Osteocyte (in vitro differentiated cells): ENCODE results near the gene CCDC87. TPM values are rescaled to one million over a fixed set of nuclear protein-coding genes. Genes with fewer than 3 reads are reported as not detected.

ENCODE experiments used
- DNase-seq: peaks from one replicate; pipeline ENCODE4 v3.0.0; 2021; ENCODE audit warnings: mixed read lengths; ENCODE audit not compliant: unreplicated experiment; ENCODE audit errors: extremely low spot score
- H3K27ac Mint-ChIP-seq: one replicate; pipeline ENCODE4 v1.8.0; 2021; ENCODE audit warnings: mild to moderate bottlenecking, mixed read lengths; ENCODE audit not compliant: unreplicated experiment
- H3K27me3 Mint-ChIP-seq: one replicate; pipeline ENCODE4 v1.8.0; 2021; ENCODE audit warnings: mixed read lengths; ENCODE audit not compliant: unreplicated experiment
- H3K36me3 Mint-ChIP-seq: one replicate; pipeline ENCODE4 v1.8.0; 2021; ENCODE audit warnings: mixed read lengths; ENCODE audit not compliant: unreplicated experiment
- H3K4me1 Mint-ChIP-seq: one replicate; pipeline ENCODE4 v1.8.0; 2021; ENCODE audit warnings: mixed read lengths; ENCODE audit not compliant: unreplicated experiment
- H3K4me3 Mint-ChIP-seq: one replicate; pipeline ENCODE4 v1.8.0; 2021; ENCODE audit warnings: mild to moderate bottlenecking, moderate library complexity, mixed read lengths; ENCODE audit not compliant: unreplicated experiment
- H3K9me3 Mint-ChIP-seq: one replicate; pipeline ENCODE4 v1.8.0; 2021; ENCODE audit warnings: mixed read lengths; ENCODE audit not compliant: unreplicated experiment
- CTCF ChIP-seq: fragments of 200-600 bp; sonication (generic); IDR thresholded peaks from 2 replicates; pipeline ENCODE4 v1.5.0; 2021; ENCODE audit warnings: antibody characterized with exemption, mild to moderate bottlenecking, moderate library complexity
- total RNA-seq: library from RNA; stranded (reverse); gene quantifications from 2 replicates; pipeline ENCODE4 v1.2.1, GENCODE V29; 2021

CCDC87 gene
- total RNA-seq, 1 donor from 2014 or later, result 0.19 TPM

DNA sequence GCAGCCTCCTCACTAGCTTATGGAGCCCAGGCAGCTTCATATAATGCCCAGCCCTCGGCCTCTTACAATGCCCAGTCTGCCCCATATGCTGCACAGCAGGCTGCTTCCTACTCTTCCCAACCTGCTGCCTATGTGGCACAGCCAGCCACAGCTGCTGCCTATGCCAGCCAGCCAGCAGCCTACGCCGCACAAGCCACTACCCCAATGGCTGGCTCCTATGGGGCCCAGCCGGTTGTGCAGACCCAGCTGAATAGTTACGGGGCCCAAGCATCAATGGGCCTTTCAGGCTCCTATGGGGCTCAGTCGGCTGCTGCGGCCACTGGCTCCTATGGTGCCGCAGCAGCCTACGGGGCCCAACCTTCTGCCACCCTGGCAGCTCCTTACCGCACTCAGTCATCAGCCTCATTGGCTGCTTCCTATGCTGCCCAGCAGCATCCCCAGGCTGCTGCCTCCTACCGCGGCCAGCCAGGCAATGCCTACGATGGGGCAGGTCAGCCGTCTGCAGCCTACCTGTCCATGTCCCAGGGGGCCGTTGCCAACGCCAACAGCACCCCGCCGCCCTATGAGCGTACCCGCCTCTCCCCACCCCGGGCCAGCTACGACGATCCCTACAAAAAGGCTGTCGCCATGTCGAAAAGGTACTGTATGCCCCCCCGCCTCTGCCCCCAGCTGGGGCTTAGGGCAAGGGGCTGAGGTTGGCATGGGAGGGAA lies 32.3 kb upstream of the CCDC87 start:
- Mint-ChIP-seq H3K27me3 (no peaks in the 10 kb centered on the region), H3K27ac (no peak overlapping the region), H3K9me3 (no peaks in the 10 kb centered on the region), H3K4me1 (peaks cover 13% of the 10 kb centered on the region), H3K4me3 (no peak overlapping the region), H3K36me3 (peaks cover 38% of the 10 kb centered on the region)
- TF ChIP-seq CTCF, result no peak
- no peak for DNase-seq

DNA sequence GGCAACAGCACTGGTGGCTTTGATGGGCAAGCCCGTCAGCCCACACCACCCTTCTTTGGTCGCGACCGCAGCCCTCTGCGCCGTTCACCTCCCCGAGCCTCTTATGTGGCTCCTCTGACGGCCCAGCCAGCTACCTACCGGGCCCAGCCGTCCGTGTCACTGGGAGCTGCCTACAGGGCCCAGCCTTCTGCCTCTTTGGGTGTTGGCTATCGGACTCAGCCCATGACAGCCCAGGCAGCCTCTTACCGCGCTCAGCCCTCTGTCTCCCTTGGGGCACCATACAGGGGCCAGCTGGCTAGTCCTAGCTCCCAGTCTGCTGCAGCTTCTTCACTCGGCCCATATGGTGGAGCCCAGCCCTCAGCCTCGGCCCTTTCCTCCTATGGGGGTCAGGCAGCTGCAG lies 31.6 kb upstream of the CCDC87 start:
- peaks cover 18% of the 10 kb centered on the region for H3K4me1 Mint-ChIP-seq
- TF ChIP-seq CTCF, result no peak
- H3K36me3 Mint-ChIP-seq, result peaks cover 36% of the 10 kb centered on the region
- DNase-seq, result no peak
- H3K4me3 Mint-ChIP-seq, result no peak overlapping the region
- H3K27ac Mint-ChIP-seq, result no peak overlapping the region
- H3K27me3 Mint-ChIP-seq, result no peaks in the 10 kb centered on the region
- no peaks in the 10 kb centered on the region for H3K9me3 Mint-ChIP-seq

DNA sequence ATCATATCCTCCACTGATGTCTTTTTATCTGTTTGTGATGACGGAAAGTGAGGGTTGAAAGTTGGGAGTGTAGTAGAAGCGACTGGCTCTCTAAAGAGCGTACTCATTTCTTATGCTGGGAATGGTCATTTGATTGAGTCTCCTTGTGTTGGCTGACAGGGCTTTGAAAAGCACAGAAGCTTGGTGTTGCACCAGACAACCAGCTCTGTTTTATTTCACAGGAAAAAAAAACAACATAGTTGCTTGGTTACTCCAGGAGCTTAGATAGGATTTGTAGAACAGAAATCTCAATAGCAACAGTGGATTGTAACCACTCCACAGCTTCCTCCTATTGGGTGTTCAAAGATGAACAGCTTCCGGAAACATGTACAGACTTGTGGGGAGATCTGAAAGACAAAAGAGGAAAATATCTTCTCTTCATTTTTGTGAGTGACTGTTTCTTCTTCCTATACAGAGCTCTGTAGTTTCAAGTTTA lies 26.3 kb upstream of the CCDC87 start:
- Mint-ChIP-seq H3K9me3 (no peaks in the 10 kb centered on the region), H3K4me3 (peak overlapping the region; percentile 94), H3K27ac (peak overlapping the region; percentile 99), H3K4me1 (peaks cover 45% of the 10 kb centered on the region), H3K27me3 (no peaks in the 10 kb centered on the region), H3K36me3 (peaks cover 4% of the 10 kb centered on the region)
- no peak for DNase-seq
- no peak for TF ChIP-seq CTCF

DNA sequence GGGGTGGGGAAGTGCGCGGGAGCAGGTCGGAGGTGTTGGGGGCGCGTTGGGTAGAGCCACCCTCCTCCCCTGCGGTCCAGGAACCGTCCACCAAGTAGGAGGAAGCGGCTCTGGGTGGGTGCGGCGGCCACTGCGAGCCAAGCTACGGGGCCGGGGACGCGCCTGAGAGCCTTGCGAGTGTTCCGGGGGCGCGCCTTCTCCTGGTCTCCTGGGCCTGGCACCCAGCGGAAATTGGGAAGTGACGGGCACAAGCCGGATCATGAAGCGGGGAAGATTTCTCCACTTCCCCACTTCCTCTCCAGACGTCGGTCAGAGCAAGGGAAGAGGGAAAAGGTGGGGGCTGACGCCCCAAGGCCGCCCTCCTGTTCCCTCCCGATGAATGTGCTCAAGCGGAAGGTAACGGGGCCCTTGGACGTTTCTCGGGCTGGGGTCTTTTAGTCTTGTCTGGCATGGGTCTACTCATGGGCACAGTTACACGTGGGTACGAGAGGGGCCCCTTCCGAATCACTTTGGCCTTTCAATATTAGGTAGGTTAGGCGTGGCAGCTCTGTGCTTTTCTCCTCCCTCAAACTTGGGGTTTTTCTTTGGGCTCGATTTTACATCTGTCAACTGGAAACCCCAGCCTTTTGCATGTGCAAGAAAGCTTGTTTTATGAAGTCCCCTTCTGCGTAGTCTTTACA lies 24.4 kb upstream of the CCDC87 start:
- DNase-seq, result peak; percentile 91
- peaks cover 43% of the 10 kb centered on the region for H3K4me1 Mint-ChIP-seq
- TF ChIP-seq CTCF, result no peak
- peak overlapping the region; percentile 99 for H3K27ac Mint-ChIP-seq
- no peaks in the 10 kb centered on the region for H3K27me3 Mint-ChIP-seq
- peaks cover 3% of the 10 kb centered on the region for H3K36me3 Mint-ChIP-seq
- H3K4me3 Mint-ChIP-seq, result peak overlapping the region; percentile 94
- no peaks in the 10 kb centered on the region for H3K9me3 Mint-ChIP-seq

DNA sequence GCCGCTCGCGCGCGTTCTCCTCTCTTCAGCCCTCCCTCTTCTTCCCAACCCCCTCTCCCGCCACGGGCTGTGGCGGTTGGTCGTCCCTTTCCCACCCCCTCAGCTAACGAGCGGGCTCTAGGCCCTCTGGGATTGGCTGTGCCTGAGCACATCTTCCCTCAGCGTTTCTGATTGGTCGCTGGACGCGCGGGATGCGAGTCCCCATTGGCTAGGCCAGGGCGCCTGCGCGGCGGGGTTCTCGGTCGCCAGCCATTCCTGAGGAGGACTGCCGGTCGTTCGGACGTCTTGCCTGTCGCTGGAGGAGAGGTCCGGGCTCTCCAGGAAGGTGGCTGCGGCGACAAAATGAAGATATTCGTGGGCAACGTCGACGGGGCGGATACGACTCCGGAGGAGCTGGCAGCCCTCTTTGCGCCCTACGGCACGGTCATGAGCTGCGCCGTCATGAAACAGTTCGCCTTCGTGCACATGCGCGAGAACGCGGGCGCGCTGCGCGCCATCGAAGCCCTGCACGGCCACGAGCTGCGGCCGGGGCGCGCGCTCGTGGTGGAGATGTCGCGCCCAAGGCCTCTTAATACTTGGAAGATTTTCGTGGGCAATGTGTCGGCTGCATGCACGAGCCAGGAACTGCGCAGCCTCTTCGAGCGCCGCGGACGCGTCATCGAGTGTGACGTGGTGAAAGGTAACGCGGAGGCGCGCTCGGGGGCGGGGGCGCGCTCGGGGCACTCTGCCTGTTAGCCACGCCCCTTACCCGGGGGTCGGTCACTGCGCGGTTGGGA lies 23.7 kb upstream of the CCDC87 start, which contains the start of gene RBM14:
Gene RBM14, plus strand, starts transcription at position 252 of the 776 bp plus-strand sequence. Its CDS starts 91 bp downstream, at position 343.
- Mint-ChIP-seq H3K4me1 (peaks cover 41% of the 10 kb centered on the region), H3K27ac (peak within 1 kb of the TSS; percentile 99), H3K9me3 (no peaks in the 10 kb centered on the region), H3K4me3 (peak within 1 kb of the TSS; percentile 94), H3K27me3 (no peaks in the 10 kb centered on the region), H3K36me3 (peaks cover 3% of the 10 kb centered on the region)
- DNase-seq, result peak; percentile 100
- TF ChIP-seq CTCF, result no peak
